Measurements from ENCODE around the gene USP6NL. TPM values are rescaled to one million over a fixed set of nuclear protein-coding genes. Genes with fewer than 3 reads are reported as not detected.

Gene USP6NL
- total and polyA plus RNA-seq, 9 of the 15 experiments (the other 6 are each of a cell fraction or from before 2014, with no cell fraction given): 3.2 to 26.6 (median 19.8) TPM

- TF ChIP-seq, protein P1, sequence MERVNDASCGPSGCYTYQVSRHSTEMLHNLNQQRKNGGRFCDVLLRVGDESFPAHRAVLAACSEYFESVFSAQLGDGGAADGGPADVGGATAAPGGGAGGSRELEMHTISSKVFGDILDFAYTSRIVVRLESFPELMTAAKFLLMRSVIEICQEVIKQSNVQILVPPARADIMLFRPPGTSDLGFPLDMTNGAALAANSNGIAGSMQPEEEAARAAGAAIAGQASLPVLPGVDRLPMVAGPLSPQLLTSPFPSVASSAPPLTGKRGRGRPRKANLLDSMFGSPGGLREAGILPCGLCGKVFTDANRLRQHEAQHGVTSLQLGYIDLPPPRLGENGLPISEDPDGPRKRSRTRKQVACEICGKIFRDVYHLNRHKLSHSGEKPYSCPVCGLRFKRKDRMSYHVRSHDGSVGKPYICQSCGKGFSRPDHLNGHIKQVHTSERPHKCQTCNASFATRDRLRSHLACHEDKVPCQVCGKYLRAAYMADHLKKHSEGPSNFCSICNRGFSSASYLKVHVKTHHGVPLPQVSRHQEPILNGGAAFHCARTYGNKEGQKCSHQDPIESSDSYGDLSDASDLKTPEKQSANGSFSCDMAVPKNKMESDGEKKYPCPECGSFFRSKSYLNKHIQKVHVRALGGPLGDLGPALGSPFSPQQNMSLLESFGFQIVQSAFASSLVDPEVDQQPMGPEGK (CRISPR knock-in tag; IDR thresholded peaks at IDR 0.05; ENCODE audit: borderline replicate concordance): no peak
- TF ChIP-seq ETS1 (conservative IDR thresholded peaks at IDR 0.05; ENCODE audit: control insufficient read depth, low read depth, low read length) (no peak), BHLHE40 (IDR thresholded peaks at IDR 0.05; ENCODE audit: low read length) (peak; percentile 51; the same call in 1 of the 2 replicates), HDAC2 (IDR thresholded peaks at IDR 0.05) (no peak)
- TF ChIP-seq, protein P2, sequence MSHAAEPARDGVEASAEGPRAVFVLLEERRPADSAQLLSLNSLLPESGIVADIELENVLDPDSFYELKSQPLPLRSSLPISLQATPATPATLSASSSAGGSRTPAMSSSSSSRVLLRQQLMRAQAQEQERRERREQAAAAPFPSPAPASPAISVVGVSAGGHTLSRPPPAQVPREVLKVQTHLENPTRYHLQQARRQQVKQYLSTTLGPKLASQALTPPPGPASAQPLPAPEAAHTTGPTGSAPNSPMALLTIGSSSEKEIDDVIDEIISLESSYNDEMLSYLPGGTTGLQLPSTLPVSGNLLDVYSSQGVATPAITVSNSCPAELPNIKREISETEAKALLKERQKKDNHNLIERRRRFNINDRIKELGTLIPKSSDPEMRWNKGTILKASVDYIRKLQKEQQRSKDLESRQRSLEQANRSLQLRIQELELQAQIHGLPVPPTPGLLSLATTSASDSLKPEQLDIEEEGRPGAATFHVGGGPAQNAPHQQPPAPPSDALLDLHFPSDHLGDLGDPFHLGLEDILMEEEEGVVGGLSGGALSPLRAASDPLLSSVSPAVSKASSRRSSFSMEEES (CRISPR knock-in tag; IDR thresholded peaks at IDR 0.05): peak; percentile 79
Measured at GRCh38 chr10:11653758-11654471, 42.5 kb upstream of the USP6NL start (continued).
